Stimulated activated CD8-positive, alpha-beta memory T cell treated with anti-CD3 and anti-CD28 coated beads, Interleukin-4, amount 100 ng/mL, for 4 hours (primary cell): ENCODE data around the gene DZIP1.

ENCODE experiments used
- DNase-seq, 2 donors: peaks; one replicate each; pipeline ENCODE4 v3.0.0-alpha.2; 2020; ENCODE audit warnings: low read depth in 2 of 2, low spot score in 1 of 2

The DZIP1 gene

DNA sequence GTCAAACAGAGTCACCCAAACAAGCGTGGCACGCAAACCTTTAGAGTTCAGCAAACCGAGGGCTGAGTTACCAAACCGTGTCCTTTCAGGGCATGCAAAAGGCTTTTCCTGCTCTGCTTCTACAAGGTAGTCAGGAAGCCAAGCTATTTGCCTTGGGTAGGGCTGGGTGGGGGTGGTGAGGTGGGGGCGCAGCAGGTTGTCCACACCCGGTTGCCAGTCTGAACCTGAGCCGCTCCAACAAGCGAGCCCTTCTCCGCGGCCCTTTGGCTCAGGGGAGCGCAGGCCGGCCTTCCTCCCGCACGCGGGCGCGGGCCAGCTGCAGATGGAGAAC lies 92.3 kb downstream of the DZIP1 start:
- DNase-seq: no peak

GRCh38 chr13:95547531-95548167 lies 96.9 kb downstream of the DZIP1 start:
- no peak for DNase-seq

DNA sequence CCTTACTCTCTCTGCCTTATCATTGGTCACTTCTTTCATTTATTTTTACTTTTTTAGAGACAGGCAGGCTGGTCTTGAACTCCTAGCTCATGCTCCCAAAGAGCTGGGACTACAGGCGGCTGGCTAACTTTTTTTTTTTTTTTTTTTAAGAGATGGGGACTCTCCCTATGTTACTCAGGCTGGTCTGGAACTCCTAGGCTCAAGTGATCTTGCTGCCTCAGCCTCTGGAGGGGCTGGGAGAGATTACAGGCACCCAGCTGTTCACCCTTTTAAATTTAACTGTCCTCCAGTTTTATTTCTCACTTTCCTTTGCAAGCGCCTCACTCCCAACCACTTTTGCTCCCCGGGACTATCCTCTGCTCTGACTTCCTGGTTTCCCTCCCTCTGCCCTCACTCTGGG lies 97.6 kb downstream of the DZIP1 start:
- DNase-seq: no peak

DNA sequence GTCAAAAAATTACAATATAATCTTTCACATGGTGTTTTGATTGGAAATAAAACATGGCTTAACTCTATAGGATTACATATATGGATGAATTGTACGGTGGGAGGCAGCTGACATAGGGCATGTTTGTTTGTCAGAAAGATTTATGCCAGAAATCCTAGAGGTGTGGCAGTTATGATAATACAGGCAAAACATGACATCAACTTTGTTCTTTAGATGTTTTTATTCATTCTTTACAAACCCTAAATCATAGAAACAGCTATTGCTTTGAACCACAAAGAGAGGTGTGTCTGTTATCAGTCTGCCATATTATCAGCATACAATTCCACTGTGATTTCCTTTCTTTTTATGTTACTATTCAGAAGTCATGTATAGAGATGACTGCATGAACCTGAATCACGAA lies 100.2 kb downstream of the DZIP1 start:
- no peak for DNase-seq

- no peak for DNase-seq
Observed at GRCh38 chr13:95541911-95542474, 102.5 kb downstream of the DZIP1 start.

DNA sequence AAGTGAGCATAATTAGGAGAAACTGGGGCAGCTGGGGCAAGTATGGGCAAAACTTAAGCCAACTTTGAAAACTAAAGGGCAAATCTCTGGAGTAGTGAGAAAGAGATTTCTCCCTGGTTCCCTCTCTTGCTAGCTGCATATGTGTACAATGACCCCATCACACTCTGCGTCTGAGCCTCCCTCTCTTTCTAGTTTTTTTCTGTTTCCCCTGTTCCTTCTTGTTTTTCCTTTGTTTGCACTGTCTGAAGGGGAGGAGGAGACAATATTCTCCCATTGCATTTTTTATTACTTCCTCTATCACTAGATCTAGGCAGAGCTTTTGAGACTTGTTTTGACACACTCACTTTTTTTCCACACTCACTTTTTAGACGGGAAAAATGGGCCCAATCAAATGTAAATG lies 103.2 kb downstream of the DZIP1 start:
- DNase-seq: no peak

DNA sequence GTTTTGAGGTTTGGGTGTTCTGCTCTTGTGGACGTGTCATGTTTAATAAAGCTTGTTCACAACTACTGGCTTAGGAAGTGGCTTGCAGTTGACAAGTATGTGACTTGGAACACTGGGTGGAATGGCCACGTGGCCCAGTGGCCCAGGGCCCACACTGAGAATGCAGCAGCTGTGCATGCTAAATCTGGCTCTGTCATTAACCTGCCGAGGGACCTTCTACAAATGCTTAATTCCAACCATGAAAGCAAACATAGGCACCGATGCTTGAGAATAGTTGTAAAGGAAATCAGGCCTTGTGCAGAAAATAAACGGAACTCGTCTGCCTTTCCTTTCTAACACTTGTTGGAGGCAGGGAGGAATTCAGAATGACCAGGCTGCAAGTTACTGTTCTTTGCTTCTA lies 103.6 kb downstream of the DZIP1 start:
- no peak for DNase-seq

DNA sequence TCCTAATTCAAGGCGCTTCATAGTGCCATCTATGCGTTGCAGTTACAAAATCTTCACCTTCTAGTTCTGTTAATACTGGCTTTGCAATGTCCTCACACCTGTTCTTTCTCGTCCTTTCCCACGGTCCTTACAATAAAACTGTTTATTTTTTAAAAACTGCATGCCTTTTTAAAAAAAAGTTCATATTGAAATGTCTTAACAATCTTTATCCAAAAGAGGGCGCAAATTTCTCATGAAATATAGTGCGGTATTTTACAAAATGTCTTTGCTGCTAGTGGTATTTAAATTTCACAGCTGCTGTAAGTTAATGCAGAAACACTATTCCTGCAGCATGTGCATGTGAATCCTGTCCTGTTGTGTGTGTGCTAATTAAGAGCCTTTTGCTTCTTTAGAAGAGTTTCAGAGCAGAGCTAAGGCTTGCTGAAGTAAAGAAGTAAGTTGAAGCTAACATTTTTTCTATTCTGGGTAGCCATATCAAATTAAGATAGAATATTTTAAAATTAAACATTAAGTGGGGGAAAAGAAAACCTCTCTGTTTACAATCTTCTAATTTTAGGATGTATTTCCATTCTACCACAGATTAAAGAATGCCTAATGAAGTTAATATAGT lies 107.8 kb downstream of the DZIP1 start:
- DNase-seq: no peak

GRCh38 chr13:95535243-95535642 lies 109.3 kb downstream of the DZIP1 start:
- no peak for DNase-seq

DNA sequence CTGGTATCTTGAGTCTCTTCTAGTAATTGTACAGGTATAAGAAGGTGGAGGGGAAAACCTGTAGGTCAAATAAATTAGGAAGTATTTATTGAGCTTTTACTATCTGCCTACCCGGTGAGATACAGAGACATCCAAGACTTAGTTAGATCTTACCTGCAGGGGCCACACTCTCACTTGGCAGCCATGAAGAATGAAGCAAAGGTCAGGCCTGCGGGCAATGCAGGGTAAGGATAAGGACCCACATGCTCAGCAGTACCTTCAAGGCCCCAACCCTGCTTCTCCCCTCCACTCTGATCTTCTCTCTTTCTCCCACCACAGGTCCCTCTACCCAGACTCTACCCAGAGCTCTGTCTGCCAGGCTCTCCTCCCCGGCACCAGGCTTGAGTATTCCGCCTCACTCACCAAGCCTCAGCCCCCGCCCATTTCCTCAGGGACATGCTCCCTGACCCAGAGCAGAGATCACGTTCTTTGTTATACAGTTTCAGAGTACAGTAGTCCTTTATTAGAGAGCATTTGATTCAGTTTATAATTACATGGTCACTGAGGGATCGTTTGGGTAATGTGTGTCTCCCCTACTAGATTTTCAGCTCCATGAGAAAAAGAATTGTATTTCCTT lies 110.9 kb downstream of the DZIP1 start:
- DNase-seq: no peak

GRCh38 chr13:95530178-95530577 lies 114.3 kb downstream of the DZIP1 start:
- DNase-seq: no peak
